Middle frontal gyrus (tissue), 1 donor: ENCODE measurements around the gene SRL.
A peak's percentile ranks its signal among the peaks of the same experiment; 100 is the strongest.
"Not testable (repeated sequence)": the region's sequence is repeated elsewhere in the genome, so short reads cannot be mapped to it uniquely, and the experiment has no call there.

ENCODE experiments used
- DNase-seq: peaks from one replicate; pipeline ENCODE4 v3.0.0-alpha.2; 2015; ENCODE audit warnings: low spot score; ENCODE audit errors: extremely low spot score

SRL gene

GRCh38 chr16:4261557-4262172 is 19.8 kb upstream of the SRL start:
- DNase-seq = no peak

- no peak for DNase-seq
Observed at GRCh38 chr16:4260360-4260759, 18.5 kb upstream of the SRL start.

- DNase-seq = no peak
Observed at GRCh38 chr16:4257646-4258556, 16.0 kb upstream of the SRL start.

- DNase-seq = peak; percentile 94
Observed at GRCh38 chr16:4253394-4254150, 11.7 kb upstream of the SRL start.

- not testable (repeated sequence) for DNase-seq
Observed at GRCh38 chr16:4253012-4253393, 11.1 kb upstream of the SRL start.

DNA sequence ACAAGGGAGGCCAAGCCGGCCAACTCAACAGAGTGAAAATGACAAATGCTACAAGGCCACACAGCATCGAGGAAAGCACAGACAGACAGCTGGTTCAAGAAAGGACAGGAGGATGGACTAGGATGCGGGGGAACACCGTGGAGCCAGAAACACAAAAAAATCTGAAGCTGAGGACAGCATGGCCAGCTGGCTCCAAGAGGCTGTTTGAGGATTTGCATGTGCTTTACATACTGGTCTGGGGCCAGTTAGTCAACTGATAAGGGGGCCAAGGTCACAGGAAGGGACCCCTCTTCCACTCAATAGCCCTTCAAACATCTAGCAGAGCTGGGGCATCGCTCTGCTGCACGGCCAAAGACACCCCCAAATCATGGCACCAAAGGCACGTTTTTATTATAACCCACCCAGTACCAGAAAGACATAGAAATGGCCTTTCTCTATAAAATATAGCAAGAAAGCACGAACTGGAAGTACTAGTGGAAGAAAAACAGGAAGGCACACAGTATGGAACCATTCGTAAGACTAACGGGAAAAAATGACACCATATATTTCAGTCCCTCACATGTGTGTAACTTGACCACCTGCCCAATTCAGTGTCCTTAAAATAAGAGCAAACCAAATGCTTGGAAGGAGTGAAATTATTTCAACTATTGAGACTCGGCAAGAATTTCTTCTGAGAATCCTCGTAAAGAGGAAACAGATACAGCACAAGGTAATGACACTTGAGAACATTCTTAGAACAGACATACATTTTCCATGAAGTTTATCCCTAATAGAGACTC is 7.8 kb upstream of the SRL start:
- DNase-seq = no peak

DNA sequence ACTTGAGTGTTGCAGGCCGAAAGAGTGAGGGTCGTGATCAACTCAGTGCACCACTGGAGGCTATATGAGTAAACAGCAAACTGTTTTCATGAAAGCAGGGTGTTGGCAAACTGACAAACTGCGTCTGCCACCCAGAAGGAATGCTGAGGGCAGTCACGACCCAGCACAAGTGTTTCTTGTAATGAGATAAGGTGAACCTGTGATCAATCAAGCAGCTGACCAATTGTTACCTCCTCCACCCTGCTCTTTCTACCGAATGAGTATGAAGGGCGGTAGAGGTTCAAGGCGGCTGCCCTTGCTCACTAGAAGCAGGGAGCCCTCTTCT is 5.5 kb upstream of the SRL start:
- no peak for DNase-seq

DNA sequence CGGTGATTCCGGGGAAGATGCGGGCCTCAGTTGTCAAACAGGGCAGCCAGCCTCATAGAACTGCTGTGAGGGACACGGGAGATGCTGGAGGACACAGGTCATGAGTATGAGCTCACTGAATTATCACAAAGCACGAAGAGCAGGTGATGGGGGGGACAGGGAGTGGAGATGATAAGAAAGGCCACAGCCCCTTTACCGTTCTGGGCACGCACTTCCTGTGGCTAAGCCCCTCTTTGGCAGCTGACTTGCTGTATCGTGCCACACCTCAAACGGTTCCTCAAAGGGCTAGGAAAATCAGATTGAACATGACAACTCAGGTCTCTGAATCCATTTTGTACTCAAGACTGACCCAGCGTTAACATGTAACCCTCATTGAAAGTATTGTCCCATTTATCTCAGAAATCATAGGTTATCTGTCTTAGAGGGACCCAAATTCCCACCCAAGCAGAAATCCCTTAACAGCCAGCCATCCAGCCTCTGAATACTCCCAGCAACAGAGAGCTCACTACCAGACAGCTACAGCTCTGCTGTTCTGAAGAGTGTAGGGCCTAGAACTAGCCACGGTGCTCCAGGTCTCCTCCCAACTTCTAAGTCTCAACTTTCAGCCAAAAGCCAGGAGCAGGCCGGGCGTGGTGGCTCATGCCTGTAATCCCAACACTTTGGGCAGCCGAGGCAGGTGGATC is 5.0 kb upstream of the SRL start:
- no peak for DNase-seq

DNA sequence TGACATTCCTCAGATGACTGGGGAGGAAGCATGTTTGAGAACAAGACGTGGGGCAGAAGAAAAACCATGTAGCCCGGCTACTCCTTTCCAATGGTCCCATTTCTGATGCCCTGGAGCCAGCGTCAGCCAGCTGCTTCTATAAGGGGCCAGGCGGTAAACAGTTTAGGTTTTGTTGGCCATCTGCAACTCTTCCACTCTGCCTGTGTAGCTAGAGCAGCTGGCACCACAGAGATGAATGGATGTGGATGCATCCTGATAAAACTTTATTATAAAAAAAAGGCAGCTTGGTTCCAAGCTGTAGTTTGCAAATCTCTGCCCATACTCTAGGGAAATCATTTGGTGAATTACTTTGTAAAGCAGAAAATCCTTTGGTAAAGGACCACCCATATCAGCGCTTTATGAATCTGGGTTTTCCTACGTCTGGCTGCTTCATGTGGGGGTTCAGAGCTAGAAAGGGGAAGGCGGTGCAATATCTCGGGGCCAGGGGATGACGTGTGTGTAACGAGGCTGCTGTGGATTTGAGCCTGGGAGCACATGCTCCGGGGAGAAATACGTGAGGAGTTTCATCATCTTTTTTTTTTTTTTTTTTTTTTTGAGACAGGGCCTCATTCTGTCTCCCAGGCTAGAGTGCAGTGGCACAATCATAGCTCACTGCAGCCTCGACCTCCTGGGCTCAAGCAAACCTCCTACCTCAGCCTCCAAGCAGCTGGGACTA is 3.4 kb upstream of the SRL start:
- DNase-seq = no peak

DNA sequence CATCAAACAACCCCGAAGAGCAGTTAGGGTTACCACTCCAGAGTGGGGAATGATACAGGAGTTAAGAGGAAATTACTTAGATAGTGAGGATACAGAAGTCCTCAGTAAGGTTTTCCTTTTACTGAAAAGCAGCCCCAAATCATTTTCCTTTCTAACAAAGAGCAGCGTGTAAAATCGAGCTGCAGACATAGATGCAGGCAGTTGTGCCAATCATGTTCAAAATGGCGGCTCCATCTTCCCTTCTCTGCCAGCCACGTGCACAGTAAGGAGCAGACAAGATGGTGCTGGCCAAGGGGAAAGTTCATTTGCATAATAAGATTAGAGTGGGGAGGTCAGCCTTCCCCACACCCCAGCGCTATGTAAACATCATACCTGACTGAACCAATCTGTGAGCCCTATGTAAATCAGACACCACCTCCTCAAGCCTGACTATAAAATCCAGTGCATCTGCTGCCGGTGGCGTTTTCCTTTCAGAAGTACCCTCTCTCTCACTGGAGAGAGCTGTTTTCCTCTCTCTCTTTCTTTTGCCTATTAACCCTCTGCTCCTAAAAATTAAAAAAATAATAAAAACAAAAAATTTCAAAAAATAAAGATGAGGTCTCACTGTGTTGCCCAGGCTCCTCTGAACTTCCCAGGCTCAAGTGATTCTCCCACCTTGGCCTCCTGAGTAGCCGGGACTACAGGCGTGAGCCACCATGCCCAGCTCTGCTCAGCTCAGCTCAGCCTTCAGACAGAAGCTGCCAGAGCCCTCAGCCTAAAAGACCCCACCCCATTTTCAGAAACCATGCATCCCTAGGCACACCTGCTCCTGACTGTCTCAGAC is 2.6 kb upstream of the SRL start:
- no peak for DNase-seq

GRCh38 chr16:4241258-4241927 is 487 bp downstream of the SRL start:
- no peak for DNase-seq

- no peak for DNase-seq
Observed at GRCh38 chr16:4240624-4241023, 1.3 kb downstream of the SRL start.

- no peak for DNase-seq
Observed at GRCh38 chr16:4239682-4240175, 2.2 kb downstream of the SRL start.

DNA sequence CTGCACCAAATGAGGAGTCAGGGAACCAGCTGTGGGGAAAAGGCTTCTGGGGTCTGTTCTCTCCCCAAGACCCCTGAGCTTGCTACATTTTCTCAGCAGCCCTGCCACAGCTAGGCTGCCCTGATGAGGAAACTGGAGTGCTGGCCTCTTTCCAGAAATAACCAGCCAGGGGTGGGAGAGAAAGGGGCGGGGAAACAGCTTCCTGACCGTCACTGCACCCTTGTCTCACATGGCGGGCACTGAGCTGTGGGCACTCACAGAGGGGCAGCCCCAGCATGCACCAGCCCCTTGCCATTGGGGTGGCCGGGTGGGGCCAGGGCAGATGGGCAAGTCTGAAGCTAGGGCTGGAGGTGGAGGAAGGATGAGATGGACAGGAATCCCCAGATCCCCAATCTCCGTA is 2.9 kb downstream of the SRL start:
- DNase-seq = no peak

DNA sequence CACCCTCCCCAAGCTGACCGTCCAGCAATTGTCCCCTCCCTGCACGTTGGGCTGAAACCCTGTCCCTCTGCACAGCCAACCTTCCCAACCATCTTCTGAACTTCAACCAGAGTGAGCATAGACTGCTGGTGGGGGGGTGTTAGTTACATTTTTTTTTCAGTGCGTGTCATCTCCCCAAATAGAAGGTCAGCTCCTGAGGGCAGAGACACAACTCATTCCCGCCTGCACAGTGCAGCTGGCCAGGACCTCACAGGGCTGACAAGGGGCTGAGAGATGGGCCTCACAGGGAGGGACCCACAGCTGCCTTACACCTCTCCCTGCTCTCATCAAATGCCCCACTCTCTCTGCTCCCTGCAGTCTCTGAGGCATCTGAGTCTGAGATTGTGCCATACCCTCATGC is 8.4 kb downstream of the SRL start:
- DNase-seq = no peak

GRCh38 chr16:4232541-4233386 is 9.1 kb downstream of the SRL start:
- no peak for DNase-seq

- no peak for DNase-seq
Observed at GRCh38 chr16:4231886-4232285, 10.0 kb downstream of the SRL start.

- DNase-seq = no peak
Observed at GRCh38 chr16:4231367-4231766, 10.5 kb downstream of the SRL start.
